Measurements from ENCODE around the gene IL7R. TPM values are rescaled to one million over a fixed set of nuclear protein-coding genes. Genes with fewer than 3 reads are reported as not detected.

Gene IL7R
- total and polyA plus RNA-seq, 2 donors (not counting 3 experiments of a cell fraction or from before 2014, with no cell fraction given): 1.0 to 1.2 TPM

- no peak for FAIRE-seq
- Histone ChIP-seq H4K20me1 (replicated peaks; ENCODE audit: control insufficient read depth, extremely low read depth, insufficient read depth, low read length) (no peaks in the 10 kb centered on the region), H3K27ac (ENCODE audit: insufficient read depth, low read depth, low read length) (no peak overlapping the region), H3K4me3 (replicated peaks in 1 of 3; ENCODE audit: insufficient read depth in 1 of 3, low read depth in 1 of 3, low read length in 3 of 3) (no peak overlapping the region), H3K9me3 (replicated peaks; ENCODE audit: control insufficient read depth, insufficient read depth, low read length) (no peaks in the 10 kb centered on the region), H3K79me2 (ENCODE audit: control insufficient read depth, insufficient read depth, low read length) (no peaks in the 10 kb centered on the region), H3K27me3 (ENCODE audit: control insufficient read depth in 2 of 2, insufficient read depth in 2 of 2, low read length in 2 of 2) (peaks cover 0 to 2% of the 10 kb centered on the region in 2 experiments), H3K9ac (replicated peaks; ENCODE audit: extremely low read depth, insufficient read depth, low read length) (no peak overlapping the region), H3K4me2 (ENCODE audit: insufficient read depth, low read length) (no peak overlapping the region), H3K9me1 (replicated peaks; ENCODE audit: control insufficient read depth, extremely low read depth, insufficient read depth, low read length) (no peaks in the 10 kb centered on the region), H2AFZ (ENCODE audit: low read depth, low read length) (no peak overlapping the region), H3K4me1 (ENCODE audit: control insufficient read depth, extremely low read depth, insufficient read depth, low read length) (no peaks in the 10 kb centered on the region), H3K36me3 (ENCODE audit: control insufficient read depth in 2 of 2, extremely low read depth in 1 of 2, insufficient read depth in 2 of 2, low read length in 2 of 2) (no peaks in the 10 kb centered on the region)
- ChIA-PET POLR2A (no interaction called here), CTCF (no interaction called here)
- DNase-seq (ENCODE audit: low read depth, low spot score): no peak
- dilution Hi-C loops (cut with MboI; ENCODE audit: extremely low pct_ligation_motif_present, low sequenced_read_pairs): no loop called here
- no TSS peak for BruUV-seq (replicated peaks)
- intact Hi-C loops (cut with micrococcal nuclease): no loop called here
- TF ChIP-seq MAX (IDR thresholded peaks at IDR 0.05; ENCODE audit: insufficient read depth, insufficient read length) (no peak), GATA2 (IDR thresholded peaks at IDR 0.05; ENCODE audit: insufficient read depth, insufficient read length, low read depth, low read length) (no peak), JUN (IDR thresholded peaks at IDR 0.05; ENCODE audit: borderline replicate concordance, insufficient read depth, insufficient read length, low read depth) (no peak), MYC (IDR thresholded peaks at IDR 0.05; ENCODE audit: low read depth, low read length) (no peak), POLR2AphosphoS5 (IDR thresholded peaks at IDR 0.05; ENCODE audit: insufficient read depth, low read depth, low read length) (no peak), POLR2A (IDR thresholded peaks at IDR 0.05; ENCODE audit: low read depth, low read length) (no peak), CTCF (IDR thresholded peaks at IDR 0.05; ENCODE audit: extremely low read depth in 1 of 2, insufficient read depth in 1 of 2, low read depth in 1 of 2, low read length in 2 of 2) (no peak), FOS (IDR thresholded peaks at IDR 0.05; ENCODE audit: borderline replicate concordance, insufficient read depth, low read length) (no peak), EZH2 (IDR thresholded peaks at IDR 0.05; ENCODE audit: borderline replicate concordance, low read depth, low read length, severe bottlenecking) (no peak)
These were observed 23.9 kb upstream of the IL7R start for GRCh38 chr5:35832762-35833161.

Measured in endothelial cell of umbilical vein (primary cell).